Measurements from ENCODE around the gene CD37.
"Not testable (repeated sequence)": the region's sequence is repeated elsewhere in the genome, so short reads cannot be mapped to it uniquely, and the experiment has no call there.

CD37 gene

DNA sequence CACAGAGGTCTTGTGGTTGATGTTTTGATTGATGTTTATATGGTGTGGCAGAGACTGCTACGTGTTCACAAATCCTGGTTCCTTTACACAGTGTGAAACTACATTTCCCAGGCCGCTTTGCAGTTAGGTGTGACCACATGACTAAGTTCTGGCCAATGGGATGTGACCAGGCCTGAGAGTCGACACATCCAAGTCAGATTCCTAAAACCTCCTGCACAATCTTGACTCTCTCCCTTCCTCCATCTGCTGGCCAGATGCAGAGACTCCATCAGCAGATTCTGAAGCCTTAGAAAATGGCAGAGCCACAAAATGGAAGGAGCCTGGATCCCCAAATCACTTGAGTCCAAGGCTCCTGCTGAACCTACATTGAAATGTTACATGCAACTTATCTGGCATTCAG is 12.6 kb downstream of the CD37 start:
- no peak for DNase-seq (ENCODE audit: low spot score)

DNA sequence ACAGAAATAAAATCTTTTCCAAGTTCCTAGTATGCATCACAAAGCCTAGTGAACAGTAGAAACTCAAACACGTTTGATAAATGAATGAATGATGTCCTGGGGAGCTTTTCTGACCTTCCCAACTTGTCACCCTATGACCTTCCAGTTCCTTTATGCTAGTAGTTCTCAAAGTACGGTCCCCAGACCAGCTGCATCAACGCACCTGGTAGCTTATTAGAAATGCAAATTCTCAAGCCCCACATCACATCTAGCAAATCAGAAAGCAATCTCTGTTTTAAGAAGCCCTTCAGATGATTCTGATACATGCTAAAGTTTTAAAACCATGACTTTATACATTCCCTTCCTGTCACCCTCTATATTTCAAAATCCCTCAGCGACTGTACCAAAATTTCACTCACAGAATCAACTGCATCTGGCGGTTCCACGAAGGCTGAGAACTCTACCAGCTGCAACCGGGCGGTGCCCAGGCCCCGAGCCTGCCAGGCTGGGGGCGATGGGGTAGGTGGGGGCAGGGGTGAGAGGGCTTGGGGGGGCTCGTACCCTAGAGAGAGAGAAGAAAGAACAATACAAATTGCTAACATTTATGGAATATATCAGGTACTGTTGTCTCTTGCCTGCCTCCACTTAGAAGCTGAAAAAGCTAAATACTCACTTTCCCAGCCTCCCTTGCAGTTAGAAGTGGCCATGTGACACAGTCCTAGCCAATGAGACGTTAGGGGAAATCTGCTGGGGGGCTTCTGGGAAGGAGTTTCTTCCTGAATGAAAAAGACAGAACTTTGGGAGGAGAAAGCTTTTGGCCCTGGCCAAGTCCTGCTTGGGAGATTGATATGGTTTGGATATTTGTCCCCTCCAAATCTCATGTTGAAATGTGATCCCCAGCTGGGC is 13.3 kb downstream of the CD37 start:
- no peak for DNase-seq (ENCODE audit: low spot score)

DNA sequence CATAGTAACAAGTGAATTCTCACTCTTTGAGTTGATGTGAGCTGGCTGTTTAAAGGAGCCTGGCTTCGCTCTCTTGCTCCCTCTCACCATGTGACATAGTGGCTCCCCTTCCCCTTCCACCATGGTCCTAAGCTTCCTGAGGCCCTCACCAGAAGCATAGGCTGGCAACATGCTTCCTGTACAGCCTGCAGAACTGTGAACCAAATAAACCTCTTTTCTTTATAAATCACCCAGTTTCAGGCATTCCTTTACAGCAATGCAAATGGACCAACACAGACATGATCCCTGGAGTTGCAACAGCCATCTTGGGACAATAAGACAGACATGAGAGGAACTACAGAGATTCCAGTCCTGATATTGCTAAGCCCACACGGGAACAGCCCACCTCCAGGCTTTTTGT is 14.4 kb downstream of the CD37 start:
- DNase-seq (ENCODE audit: low spot score), result no peak

DNA sequence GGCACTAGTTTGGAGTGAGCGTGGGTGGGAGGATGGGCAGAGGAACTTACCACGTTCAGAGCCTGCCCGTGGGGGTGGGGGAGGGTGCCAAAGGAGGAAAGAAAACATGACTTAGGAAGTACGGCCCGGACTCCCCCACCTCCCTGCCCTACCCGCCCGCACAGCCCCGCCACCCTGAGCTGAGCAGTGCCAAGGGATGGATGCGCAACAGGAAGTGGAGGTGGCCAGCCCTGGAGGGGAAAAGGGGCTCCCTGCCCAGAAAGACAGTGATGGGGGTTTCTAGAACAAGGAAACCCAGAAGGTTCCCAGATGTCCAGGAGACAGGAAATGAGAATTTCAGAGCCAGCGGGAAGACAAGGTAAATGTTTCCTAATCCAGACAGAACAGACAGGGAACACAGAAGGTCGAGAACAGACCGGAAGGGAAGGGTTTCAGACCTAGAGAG is 20.7 kb downstream of the CD37 start:
- DNase-seq (ENCODE audit: low spot score), result no peak

DNA sequence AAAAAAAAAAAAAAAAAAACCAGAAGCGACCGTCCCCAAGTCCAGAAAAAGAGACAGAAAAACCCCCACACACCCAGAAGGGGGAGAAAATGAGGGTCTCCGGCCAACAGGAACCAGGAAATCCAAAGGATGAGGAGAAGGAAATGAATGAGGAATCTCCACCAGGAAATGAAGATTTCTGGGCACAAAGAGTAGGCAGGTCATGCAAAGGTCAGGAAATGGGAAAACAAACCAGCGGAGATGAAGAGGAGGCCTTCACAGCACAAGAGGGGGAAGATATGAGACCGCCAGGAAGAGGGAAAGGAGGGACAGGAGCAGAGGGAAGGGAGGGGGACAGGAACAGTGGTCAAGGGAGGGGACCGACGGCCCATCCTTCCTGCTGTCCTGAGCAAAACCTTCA is 21.2 kb downstream of the CD37 start:
- DNase-seq (ENCODE audit: low spot score), result no peak

DNA sequence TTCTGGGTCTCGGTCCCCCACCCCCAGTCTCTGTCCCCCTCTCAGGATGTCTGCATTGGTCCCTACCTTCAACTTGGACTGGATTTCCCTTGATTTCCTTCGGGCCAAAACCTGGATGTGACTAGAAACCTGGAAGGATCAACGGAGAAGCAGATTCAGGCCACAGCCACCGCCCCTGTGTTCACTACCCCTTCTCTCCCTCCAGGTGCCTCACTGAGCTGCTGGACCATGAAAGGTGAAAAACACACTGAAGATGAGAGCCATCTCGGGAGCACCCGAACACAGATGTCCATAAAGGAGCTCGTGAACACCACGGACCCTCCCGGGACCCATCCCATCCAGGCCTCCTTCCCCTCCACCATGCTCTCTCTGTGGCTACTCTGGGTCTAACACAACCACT is 22.0 kb downstream of the CD37 start:
- DNase-seq (ENCODE audit: low spot score), result no peak

DNA sequence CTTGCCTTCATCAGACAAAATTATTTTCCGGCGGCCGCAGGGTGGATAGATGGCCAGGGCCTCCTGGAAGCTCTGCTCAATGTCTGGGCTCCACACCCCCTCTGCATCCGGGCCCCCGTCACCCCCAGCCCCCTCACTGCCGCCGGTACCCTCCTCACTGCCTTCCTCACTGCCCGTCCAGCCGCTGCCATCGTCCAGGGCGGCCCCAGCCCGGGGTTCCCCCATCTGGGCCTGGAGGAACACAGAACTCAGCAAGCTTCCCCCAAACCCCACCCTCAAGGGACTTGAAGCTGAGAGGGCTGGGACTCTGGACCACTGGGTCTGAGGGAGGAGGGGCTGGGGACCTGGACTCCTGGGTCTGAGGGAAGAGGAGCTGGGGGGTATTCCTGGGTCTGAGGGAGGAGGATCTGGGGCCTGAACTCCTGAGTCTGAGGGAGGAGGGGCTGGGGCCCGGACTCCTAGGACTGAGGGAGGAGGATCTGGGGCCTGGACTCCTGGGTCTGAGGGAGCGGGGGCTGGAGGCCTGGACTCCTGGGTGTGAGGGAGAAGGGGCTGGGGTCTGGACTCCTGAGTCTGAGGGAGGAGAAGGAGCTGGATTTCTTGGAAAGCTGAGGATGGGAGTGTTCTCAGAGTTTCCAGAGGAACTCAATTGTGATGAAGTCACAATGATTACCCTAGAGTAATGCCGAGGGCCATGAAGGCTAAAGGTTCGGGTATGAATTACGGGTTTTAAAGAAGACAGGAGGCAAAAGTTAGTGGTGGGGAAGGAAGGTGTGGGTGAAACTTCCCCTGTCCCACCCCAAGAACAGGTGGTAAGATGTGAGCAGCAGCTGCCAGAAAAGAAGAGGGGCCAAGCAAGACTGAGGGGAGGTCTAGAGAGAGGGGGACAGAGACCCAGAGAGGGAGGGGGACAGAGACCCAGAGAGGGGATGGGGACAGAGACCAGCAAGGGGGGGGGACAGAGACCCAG is 24.9 kb downstream of the CD37 start:
- no peak for DNase-seq (ENCODE audit: low spot score)

DNA sequence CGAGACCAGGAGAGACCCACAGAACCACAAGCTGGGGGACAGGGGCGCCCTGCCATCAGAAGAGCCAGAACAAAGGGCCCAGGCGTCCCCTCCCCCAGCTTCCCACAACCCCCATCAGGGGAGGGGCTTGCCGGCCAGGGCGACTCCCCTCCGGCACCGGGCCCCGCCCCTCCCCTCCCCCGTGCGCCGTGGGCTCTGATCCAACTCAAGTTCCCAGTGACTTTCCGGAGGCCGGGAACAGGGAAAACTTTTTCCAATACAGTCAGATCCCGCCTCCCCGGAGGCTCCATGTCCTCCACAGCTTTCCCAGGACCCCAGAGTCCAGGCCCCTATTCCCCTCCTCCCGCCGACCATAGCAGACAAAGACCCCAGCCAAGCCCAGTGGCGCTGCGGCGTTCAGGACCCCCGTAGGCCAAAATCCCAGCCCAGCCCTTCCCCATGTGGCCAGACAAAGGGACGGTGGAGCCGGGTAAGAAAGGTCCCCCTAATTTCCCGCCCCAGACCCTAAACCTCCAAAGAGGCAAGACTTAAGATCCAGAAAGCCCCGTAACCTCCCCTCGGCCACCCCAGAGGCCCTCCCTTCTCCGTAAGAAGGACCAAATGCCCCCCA is 26.3 kb downstream of the CD37 start:
- no peak for DNase-seq (ENCODE audit: low spot score)

DNA sequence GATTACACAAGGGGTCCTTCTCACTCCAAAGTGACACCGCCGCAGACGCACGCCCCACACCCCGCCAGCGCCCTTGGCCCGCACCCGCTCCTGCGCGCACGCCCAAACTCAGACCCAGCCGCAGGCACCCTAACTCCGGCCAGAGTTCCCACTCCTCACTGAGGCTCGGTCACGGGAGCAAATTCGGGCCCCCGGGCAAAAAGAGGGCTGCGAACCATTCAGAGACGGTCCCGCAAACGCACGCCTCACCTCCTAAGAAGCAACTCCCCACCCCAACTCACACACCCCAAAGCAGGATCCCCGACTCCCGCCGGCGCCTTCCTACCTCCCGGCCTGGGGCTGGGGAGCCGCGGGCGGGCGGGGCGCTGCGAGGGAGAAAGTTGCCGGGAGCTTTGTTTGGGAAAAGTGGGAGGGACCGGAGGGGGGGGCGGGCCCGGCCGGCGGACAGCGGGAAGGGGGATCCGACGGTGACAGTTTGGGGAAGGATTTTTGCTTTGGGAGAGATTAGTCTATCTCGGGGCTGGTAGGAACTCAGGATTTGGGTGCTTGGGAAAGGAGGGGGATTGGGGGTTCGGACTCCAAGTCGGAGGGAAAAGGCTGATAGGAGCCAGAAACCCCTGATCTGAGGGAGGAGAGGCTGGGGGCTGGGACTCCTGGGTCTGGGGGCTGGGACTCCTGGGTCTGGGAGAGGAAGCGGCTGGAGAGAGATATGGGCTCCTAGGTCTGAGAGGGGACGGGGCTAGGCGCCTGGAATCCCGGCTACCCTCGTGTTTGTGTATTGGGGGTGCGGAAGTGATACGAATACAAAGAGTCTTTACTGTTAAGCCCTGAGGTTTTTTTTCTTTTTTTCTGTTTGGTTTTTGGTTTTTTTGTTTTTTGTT is 27.1 kb downstream of the CD37 start, which contains the start of gene TEAD2:
Gene TEAD2, minus strand, starts transcription at position 369 of the 881 bp plus-strand sequence. CDS start 2,341 bp downstream, outside the sequence.
- no peak for DNase-seq (ENCODE audit: low spot score)

DNA sequence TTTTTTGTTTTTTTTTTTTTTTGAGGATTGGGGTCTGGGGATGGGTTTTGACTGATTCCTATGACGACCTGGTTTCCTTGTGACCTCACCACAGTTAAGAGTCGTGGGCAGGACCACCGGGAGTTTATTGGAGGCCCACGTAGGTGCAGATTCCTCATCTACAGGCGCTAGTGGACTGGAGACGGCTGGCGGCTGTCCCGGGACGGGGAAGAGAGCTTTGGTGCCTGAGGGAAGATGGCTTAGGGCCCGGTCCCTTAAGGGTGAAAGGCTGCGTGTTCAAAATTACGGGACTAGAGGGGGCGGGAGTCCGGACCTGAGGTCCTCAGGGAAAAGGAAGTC is 27.7 kb downstream of the CD37 start:
- DNase-seq (ENCODE audit: low spot score), result no peak

DNA sequence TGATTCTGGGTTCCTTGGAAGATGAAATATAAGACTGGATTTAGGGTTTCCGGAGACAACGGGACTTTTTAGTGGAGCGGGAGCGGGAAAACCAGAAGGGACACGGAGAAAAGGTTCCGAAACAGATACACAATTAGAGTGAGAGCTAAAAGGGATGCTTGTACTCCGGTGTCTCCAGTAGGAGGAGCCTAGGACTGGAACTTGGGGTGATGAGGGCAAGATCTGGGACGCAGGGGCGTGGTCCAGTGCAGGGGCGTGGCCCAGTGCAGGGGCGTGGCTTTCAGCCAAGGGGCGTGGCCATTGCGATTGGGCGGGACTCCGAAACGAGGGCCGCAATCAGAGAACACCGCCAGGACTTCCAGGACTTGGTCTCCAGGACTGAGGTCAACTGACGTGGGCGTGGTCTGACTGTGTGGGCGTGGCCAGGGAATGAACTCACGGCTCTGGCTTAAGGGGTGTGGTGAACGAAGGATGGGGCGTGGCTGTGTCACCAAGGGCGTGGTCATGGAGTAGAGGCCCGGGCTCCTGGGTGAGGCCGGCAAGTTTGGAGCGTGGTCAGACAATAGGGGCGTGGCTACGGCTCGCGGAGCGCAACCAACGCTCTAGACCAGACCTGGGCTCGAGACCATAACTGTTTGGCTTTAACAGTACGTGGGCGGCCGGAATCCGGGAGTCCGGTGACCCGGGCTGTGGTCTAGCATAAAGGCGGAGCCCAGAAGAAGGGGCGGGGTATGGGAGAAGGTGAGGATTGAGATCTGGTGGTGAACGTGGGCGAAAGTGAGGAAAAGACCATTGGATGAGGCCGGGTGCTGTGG is 28.3 kb downstream of the CD37 start, which contains the start of gene DKKL1:
Gene DKKL1, plus strand, starts transcription at position 610 of the 815 bp plus-strand sequence. Its CDS starts 122 bp downstream, at position 732.
- DNase-seq (ENCODE audit: low spot score), result peak; percentile 76

DNA sequence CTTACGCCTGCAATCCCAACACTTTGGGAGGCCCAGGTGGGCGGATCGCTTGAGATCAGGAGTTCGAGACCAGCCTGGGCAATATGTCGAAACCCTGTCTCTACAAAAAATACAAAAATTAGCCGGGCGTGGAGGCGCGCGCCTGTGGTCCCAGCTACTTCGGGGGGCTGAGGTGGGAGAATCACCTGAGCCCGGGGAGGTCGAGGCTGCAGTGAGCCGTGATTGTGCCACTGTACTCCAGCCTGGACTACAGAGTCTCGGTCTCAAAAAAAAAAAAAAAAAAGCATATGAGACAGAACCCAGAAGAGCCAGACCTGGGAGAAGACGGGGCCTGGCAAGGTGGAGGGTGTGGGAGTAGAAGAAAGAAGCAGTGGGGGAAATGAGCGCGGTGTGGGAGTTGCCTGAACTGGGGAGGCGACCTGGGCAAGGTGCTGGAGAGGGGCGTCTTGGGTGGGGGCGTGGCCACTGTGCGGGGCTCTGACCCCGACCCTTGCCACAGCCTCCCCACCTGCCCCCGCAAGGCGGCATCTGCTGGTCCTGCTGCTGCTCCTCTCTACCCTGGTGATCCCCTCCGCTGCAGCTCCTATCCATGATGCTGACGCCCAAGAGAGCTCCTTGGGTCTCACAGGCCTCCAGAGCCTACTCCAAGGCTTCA is 29.0 kb downstream of the CD37 start:
- no peak for DNase-seq (ENCODE audit: low spot score)

DNA sequence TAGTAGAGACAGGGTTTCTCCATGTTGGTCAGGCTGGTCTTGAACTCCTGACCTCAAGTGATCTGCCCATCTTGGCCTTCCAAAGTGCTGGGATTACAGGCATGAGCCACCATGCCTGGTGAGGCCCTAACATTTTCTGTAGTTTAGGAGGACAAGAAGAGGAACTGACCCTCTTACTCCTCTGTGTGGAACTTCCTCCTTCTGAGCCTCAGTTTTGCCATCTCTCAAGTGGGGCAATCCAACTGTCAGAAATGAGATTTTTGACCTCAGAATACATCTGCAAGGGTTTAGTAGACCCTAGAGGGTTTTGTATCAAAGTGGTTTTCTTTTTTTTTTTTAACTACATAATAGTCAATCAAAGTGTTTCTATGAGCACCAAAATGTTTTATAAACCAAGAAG is 30.9 kb downstream of the CD37 start:
- DNase-seq (ENCODE audit: low spot score), result no peak

DNA sequence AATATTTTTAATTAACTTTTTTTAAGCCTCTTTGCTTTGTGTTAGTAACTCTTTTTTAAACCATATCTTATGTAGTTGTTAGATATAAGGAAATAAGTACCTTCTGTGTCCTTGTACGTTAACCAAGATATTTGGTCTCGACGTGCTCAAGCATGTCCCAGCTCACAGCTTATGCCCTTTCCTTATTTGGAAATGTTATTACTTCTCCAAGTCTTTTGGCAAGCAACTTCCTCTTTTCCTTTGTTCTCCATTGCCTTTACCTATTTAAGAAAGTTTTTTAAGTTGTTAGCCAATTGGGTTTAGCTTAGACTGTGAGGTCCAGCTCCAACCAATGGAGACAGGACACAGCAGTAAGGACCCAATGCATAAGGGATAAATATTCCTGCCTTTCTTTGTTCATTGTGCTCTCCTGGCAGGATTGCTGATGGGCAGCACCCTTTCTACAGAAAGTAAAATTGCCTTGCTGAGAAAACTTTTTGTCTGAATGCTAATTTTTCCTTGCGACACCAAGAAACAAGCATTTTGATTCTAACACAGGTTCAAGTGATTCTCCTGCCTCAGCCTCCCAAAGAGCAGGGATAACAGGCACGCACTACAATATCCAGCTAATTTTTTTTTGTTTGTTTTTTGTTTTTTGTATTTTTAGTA is 33.6 kb downstream of the CD37 start:
- DNase-seq (ENCODE audit: low spot score), result no peak

DNA sequence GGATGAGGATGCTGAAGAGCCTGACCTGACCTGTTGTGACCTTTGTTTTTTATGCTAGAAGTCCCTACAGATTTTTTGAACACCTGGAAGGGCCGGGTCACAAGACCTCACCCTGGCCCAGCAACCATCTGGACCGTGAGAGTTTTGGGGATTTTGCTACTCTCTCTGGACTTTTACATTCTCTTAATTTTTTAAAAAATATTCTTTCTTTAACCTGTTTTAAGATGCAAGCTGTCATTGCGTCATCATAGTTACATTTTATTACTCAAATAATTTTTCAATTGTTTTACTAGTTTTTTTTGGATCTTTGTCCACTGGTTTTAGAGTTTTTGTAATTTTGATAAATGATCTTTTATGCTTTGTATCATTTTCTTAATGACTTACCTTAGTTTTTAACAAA is 36.0 kb downstream of the CD37 start:
- DNase-seq (ENCODE audit: low spot score), result no peak

DNA sequence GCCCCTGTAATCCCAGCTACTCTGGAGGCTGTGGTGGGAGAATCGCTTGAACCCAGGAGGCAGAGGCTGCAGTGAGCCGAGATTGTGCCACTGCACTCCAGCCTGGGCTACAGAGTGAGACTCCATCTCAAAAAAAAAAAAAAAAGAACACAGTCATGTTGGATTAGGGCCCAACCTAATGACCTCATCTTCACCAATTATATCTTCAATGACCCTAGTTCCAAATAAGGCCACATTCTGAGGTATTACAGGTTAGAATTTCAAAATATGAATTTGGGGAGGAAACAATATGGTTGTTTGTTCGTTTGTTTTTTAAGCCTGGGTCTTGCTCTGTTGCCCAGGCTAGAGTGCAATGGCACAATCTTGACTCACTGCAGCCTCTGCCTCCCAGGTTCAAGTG is 38.0 kb downstream of the CD37 start:
- DNase-seq (ENCODE audit: low spot score), result not testable (repeated sequence)

DNA sequence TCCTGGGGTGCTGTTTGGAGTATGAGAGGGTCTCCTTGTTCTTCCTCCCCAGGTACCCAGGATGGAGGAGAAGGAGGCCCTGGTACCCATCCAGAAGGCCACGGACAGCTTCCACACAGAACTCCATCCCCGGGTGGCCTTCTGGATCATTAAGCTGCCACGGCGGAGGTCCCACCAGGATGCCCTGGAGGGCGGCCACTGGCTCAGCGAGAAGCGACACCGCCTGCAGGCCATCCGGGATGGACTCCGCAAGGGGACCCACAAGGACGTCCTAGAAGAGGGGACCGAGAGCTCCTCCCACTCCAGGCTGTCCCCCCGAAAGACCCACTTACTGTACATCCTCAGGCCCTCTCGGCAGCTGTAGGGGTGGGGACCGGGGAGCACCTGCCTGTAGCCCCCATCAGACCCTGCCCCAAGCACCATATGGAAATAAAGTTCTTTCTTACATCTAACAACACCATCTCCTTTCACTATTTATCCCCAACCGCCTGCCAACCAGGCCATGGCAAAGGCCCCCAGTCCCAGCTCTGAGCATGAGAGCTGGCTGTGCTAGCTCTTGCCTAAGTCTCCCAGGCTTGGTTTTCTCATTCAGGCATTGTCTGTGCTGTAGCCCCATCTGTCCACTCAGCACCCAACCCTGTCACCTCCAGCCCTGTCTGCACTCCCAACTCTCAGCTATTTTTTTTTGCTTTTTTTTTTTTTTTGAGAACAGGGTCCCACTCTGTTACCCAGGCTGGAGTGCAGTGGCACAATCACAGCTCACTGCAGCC is 39.6 kb downstream of the CD37 start:
- DNase-seq (ENCODE audit: low spot score), result no peak

DNA sequence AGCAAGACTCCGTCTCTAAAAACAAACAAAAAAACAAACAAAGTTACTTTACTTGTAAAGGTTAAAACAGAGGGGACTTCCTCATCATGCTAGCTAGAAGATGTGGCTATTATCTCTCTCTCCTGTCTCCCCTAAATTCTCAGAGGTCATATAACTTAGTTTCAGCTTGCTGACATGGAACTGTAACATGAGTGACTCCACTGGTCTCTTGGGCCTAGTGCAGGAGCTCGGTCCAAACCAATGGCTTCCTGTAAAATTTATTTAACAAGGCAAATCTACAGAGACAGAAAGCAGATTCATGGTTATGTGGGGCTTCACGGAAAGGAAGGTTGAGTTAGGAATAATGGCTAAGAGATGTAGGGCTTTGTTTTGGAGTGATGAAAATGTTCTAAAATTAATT is 43.3 kb downstream of the CD37 start:
- no peak for DNase-seq (ENCODE audit: low spot score)

DNA sequence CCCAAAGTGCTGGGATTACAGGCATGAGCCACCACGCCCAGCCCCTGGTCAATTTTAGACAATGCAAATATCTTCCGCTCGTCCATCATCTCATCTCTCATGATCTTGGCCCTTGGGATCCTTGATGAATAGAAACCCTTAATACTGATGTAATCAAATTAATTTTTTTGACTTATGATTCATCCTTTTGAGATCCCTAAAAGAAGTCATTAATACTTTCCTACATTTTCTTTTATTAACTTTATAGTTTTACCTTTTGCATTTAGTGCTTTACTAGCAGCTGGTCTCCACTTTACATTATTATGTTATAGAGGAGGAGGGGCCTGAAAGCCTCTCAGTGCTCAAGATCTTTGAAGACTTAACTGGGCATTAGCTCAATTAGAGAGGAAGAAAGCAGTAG is 45.2 kb downstream of the CD37 start:
- DNase-seq (ENCODE audit: low spot score), result no peak

Data from activated CD4-positive, alpha-beta T cell treated with anti-CD3 and anti-CD28 coated beads, Interleukin-2, Interleukin-4, amounts not matched to agents 100 ng/mL and 50 ng/mL, durations not matched to agents 16 hours and 8 hours (primary cell).